ENCODE data around the gene UBE2D2.

The UBE2D2 gene

DNA sequence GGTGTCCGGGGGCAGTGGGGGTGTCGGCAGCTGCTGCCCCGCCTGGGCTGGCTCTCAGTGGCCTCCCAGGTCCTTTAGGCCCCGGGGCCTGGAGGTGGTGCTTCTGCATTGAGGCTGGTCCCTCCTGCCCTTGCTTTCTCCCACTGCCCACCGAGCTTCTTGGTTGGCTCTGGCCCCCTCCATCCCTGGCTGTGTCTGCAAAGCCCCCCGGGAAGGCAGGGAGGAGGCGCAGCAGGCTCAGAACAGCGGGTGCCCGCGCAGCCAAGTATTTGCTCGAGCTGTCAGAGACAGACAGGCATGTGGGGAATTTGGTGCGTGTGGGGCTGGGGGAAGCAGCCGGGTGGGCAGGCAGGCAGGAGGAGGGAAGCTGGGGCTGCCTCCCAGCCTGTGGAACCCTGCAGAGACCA is 98.6 kb downstream of the UBE2D2 start:
- no peak for DNase-seq (ENCODE audit: extremely low read depth in 1 of 2, low read depth in 1 of 2)

DNA sequence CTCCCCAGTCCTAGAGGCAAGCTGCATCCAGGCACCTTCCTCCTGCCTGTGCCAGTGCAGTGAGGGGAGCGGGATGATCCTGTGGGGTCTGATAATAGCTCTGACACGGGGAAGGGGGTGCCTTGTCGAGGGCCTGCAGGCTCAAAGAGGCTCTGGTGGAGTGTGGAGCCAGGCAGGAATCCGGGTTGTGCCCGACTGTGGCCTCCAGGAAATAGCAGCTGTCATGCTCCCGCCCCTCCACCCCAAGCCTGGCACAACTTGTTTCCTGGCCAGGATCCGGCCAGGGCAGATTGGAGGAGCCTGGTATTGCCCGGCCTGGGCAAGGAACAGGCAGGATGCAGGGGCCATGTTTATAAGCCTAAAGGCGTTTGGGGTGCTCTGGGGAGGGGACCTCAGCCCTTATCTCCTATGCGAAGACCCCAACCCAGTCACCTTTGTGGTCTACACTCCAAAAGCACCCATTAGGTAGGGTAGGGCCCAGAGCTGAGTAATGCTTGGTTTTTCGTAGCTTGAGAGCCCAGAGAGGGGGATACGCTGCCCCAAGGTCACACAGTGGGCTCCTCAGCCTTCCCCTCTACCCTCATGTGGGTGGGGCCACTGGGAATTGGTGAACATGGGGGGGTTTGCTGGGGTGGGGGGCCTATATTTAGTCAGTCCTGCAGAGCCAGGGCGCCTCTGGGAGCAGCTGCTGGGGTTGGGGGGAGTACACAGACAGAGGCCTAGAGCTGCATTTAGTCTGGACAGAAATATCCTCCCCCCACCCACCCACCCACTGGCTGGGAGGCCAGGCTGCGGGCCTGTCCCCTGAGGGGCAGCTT is 99.2 kb downstream of the UBE2D2 start:
- no peak for DNase-seq (ENCODE audit: extremely low read depth in 1 of 2, low read depth in 1 of 2)

- DNase-seq (ENCODE audit: extremely low read depth in 1 of 2, low read depth in 1 of 2) = no peak
Observed at GRCh38 chr5:139660923-139661814, 100.0 kb downstream of the UBE2D2 start.

- DNase-seq (ENCODE audit: extremely low read depth in 1 of 2, low read depth in 1 of 2) = no peak
Observed at GRCh38 chr5:139662617-139663016, 101.5 kb downstream of the UBE2D2 start.

DNA sequence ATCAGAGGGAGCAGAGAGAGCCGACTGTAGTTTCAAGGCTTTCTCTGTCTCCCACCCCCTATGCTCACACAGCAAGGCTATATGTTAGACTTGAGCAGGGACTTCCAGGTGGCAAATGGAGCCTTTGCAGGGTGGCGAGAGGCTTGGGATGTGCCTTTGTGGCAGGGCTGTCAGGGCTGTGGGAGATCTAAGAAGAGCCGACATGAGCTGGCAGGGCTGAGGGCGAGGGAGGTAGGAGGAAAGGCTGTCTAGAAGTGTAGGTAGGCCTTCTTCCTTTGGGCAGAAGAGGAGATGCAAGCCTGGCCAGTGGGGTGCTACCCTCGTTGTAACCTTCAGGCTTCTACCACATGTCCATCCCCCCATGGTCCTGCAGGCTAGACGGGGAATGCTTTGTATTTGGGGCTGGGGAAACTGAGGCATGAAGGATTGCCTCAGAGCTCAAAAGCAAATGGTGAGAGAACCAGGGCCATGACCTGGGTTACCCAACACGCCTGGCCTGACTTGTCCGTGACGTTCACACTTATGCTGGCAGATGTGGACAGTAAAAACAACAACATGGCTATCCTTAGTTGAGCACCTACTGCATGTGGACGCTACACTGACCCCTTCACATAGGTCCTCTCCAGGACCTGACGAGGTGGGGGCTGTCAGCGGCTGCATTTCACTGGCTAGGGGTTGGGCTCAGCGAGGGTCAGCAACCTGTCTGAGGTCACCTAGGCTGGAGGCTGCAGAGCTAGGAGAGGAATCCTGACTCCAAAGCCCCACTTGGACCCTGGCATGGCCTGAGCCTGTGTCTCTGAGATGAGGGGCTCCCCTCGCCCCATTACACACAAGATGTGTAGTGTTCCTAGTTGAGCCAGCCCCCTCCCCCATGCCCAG is 102.3 kb downstream of the UBE2D2 start:
- no peak for DNase-seq (ENCODE audit: extremely low read depth in 1 of 2, low read depth in 1 of 2)

DNA sequence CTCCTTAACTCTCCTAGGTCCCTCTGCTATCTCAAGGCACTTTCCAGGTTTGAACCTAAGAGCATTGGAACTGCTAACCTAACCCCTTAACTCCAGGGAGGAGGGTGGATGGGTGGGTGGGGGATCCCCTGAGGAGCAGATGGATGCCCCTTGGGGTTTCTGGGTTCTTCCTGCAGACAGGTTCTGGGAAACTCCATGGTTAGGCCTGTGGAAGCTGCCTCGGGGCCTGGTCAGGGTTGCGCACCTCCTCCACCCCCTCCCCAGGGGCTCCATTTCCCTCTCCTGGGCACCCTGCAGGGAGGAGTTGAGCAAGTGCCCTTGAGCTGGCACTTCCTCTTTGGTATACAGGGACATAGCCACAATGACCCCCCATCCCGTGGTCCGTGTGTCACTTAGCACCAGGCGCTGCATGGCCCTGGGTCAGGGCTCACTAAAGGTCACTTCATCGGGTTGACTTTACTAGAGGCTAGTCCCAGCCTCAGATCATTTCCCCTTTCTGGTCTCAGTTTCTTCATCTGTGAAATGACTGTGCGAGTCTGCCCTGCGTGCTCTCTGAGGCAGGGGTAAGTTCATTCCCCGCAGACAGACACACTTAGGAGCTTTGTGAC is 103.1 kb downstream of the UBE2D2 start:
- DNase-seq (ENCODE audit: extremely low read depth in 1 of 2, low read depth in 1 of 2) = no peak

DNA sequence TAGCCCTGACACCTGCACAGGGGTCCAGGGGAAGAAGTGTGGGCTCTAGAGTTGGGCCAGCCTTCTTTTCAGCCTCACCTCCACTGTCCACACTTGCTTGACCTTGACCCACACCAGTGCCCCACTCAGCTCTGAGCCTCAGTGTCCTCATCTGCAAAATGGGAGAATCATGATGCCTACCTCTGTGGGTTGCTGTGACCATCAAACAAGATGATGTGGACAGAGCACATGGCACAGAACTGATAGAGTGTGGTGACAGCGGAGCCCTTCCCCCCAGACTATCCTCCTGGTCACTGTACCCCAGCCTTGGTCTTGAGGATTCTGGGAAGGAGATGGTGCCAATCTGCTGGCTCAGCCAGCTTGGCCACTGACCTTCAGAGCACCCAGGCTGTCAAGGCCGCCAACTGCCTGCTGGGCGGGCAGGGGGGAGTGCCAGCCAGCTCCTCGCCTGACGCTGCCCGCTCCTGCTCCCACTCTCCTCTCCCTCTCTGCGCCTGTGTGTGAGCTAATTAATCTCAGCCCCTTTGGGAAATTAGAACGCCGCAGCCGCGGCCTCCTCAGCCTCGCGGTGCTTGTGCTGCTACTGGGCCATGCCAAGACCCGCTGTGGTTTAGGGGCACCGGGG is 103.7 kb downstream of the UBE2D2 start:
- no peak for DNase-seq (ENCODE audit: extremely low read depth in 1 of 2, low read depth in 1 of 2)

DNA sequence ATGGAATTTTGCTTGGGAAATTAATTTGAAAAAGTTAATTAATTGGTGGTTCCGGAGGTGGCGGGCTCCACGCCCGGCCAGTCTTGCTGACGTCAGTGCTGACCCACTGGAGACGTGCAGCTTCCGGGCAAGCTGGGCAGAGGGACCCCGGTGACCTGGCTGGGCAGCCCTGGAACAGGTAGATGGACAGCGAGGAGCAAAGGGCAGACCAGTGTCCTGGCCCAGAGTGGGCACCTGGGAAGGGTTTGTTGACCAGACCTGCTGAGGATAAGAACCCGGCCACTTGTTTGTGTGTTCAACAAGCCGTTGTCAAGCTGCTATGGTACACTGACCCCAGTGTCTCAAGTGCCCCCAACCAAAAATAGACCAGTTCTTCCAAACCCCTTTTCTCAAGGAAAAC is 104.5 kb downstream of the UBE2D2 start:
- DNase-seq (ENCODE audit: extremely low read depth in 1 of 2, low read depth in 1 of 2) = no peak

DNA sequence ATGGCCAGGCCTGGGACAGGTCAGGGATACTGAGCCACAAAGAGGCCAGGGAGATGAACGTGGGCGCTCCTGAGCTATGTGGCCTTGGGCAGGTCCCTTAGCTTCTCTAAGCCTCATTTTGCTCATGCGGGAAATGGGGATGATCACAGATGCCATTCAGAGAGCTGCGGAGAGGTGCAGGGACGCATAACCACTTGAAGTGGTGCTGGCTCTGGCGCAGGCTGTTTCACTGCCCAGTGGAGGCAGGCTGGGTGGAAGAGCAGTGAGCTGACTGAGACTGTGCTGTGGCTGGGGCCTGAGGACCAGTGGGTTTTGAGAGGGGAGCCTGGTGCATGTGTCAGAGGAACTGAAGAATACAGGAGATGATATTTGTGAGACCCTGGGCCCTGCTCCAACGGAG is 105.4 kb downstream of the UBE2D2 start:
- DNase-seq (ENCODE audit: extremely low read depth in 1 of 2, low read depth in 1 of 2) = no peak

- no peak for DNase-seq (ENCODE audit: extremely low read depth in 1 of 2, low read depth in 1 of 2)
Observed at GRCh38 chr5:139667001-139667729, 106.0 kb downstream of the UBE2D2 start.

GRCh38 chr5:139667730-139668063 is 106.6 kb downstream of the UBE2D2 start:
- DNase-seq (ENCODE audit: extremely low read depth in 1 of 2, low read depth in 1 of 2) = no peak

DNA sequence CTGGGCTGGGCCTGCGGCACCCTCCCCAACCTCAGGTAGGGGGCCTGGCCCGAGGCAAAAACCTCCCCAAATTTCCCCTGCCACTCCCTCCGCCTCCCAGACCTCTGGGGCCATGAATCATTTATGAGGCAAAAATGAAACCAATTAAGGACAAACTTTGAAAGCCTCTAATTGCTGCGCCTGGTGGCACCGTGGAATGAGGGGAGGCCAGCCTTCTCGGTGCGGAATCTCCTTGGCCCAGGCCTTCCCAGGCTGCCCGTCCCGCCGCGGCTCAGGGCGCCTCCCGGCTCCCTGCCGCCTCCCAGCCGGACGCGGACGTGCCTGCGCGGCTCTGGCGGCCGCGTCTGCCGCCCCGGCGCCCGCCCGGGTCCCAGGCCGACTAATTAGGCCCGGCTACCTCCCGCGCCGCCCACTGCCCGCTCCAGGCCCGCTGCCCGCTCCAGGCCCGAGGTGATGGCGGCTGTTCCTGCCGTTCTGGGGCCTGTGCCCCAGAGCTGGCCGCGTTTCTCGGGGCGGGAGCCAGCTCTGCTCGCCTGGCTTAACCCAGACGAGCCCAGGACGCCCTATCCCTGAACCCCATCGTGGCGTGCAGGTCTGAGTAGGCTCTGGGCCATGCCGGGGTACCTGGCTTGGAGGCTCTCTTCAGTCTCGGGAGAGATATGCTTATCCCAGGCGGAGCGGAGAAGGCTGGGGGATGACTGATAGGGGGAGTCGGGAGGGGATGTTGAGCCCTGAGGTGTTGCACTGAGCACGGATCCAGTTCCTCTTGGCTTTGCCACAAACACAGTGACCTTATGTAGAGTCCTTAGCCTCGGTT is 107.1 kb downstream of the UBE2D2 start:
- DNase-seq (ENCODE audit: extremely low read depth in 1 of 2, low read depth in 1 of 2) = no peak

DNA sequence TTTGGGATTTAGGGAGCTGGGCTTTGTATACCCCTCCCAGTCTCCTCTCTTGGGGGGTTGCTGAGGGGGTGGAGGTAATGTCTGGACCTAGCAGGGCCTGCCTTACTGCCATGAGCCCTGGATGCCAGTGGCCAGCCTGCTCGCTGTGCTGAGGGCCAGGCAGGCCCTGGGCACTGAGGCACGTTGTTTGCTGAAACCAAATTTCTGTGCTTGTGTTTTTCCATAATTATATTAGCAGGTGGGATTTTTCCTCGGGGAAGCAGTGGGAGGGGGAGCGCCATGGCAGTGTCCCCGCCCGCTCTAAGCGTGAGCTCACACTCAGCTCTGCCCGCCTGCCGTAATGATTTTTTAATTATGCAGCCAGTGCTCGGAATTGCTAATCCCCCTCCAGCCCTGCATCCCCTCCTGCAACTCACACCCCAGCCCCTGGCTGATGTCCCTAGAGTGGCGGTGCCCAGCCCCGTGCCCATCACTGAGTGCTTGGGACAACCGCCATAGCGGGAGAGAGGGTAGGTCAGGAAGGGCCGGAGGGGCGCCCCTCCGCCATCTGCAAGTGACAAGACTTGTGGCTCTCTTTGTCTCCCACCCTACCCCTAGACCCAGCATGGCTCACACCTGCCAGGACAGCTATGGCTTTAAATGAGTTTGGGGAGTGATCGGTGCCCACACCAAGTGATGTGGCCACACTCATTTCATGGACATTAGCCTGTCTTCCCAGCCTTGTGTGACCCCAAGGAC is 108.0 kb downstream of the UBE2D2 start:
- DNase-seq (ENCODE audit: extremely low read depth in 1 of 2, low read depth in 1 of 2) = no peak

- DNase-seq (ENCODE audit: extremely low read depth in 1 of 2, low read depth in 1 of 2) = no peak
Observed at GRCh38 chr5:139669662-139670368, 108.7 kb downstream of the UBE2D2 start.

DNA sequence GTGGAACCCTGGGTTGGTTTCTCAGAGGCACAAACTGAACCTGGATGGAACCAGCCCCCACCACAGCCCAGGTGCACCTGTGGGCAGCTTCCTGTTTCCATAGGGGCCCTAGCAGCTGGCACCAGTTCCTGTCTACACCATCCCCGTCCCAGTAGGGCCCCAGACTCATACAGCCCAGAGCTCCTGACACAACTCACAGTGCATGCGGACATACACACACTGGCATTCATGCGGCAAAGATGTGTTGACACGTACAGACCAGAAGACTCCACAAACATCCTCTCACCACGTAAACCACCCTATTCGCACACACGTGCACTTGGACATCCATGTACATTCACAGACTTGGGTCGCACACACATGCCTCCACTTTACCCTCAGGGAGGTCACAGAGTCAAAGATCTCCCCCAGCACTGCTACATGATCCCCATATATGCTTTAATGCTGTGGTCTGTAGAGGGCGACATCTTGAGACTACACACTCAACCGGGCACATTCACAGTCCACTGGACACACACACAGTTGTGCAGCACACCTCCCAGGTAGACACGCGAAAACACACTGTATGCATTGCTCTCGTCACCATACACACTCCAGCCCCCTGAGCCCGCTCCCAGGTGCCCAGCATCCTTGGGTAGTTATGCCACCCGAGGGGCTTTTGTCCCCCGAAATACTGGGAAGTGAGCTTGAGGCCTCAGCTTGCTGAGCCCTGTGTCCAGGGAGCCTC is 109.4 kb downstream of the UBE2D2 start:
- no peak for DNase-seq (ENCODE audit: extremely low read depth in 1 of 2, low read depth in 1 of 2)

GRCh38 chr5:139671096-139671841 is 110.1 kb downstream of the UBE2D2 start:
- DNase-seq (ENCODE audit: extremely low read depth in 1 of 2, low read depth in 1 of 2) = no peak
